Thyroid gland (tissue), 4 donors: ENCODE data around the gene GNA15. TPM values are rescaled to one million over a fixed set of nuclear protein-coding genes. Genes with fewer than 3 reads are reported as not detected.

Experiments used
- DNase-seq, 2 donors: peaks; one replicate each; pipeline ENCODE4 v3.0.0-alpha.2; 2019
- H3K27ac ChIP-seq, 3 donors: fragments of 200-600 bp; sonication (generic); 1 replicate in 2 of 3; 2 replicates in 1 of 3; pipeline ENCODE4 v1.5.1; 2016 to 2019; ENCODE audit warnings: mild to moderate bottlenecking in 1 of 3, moderate library complexity in 1 of 3
- H3K27me3 ChIP-seq: fragments of 200-600 bp; sonication (generic); one replicate; pipeline ENCODE4 v1.5.1; 2019
- H3K36me3 ChIP-seq, 2 donors: fragments of 200-600 bp; sonication (generic); one replicate each; pipeline ENCODE4 v1.5.1; 2016 to 2019
- H3K4me1 ChIP-seq, 2 donors: fragments of 200-600 bp; sonication (generic); one replicate each; pipeline ENCODE4 v1.5.1; 2017 to 2019
- H3K4me3 ChIP-seq, 3 donors: fragments of 200-600 bp; sonication (generic); replicated peaks in 1 of 3; 1 replicate in 2 of 3; 2 replicates in 1 of 3; pipeline ENCODE4 v1.5.1; 2016; ENCODE audit warnings: mild to moderate bottlenecking in 1 of 3
- H3K9me3 ChIP-seq: fragments of 200-600 bp; sonication (generic); one replicate; pipeline ENCODE4 v1.5.1; 2017
- CTCF ChIP-seq, 6 experiments: fragments of 200-600 bp in 3 of 6; fragments of 450-650 bp in 3 of 6; sonication (generic) in 3 of 6; IDR thresholded peaks; one replicate each; pipeline ENCODE4 v1.5.1; 2016 to 2019; ENCODE audit warnings: antibody characterized with exemption in 6 of 6, mild to moderate bottlenecking in 2 of 6, inconsistent platforms in 1 of 6, moderate library complexity in 1 of 6
- POLR2A ChIP-seq, 2 donors: fragments of 450-650 bp; IDR thresholded peaks; one replicate each; pipeline ENCODE4 v1.6.1; 2017; ENCODE audit warnings: antibody characterized with exemption in 2 of 2, mild to moderate bottlenecking in 2 of 2, moderate library complexity in 1 of 2
- WGBS, 2 donors: methylation state at CpG; one replicate each; pipeline ENCODE4 v1.1.5; 2017; 5-methylcytosine and 5-hydroxymethylcytosine counted together
- intact Hi-C: fragments of 100-400 bp; cut with DNase I; formaldehyde crosslinking; loops from one replicate; pipeline ENCODE4 v1.15.1; 2023
- total RNA-seq, 4 donors: library from RNA; depleted of rRNA; stranded (reverse); fragments of >200 nt; gene quantifications; one replicate each; pipeline ENCODE4 v1.2.3, GENCODE V29; 2016

GNA15 gene
- total RNA-seq, 4 donors from 2014 or later, result 0.88 to 4.6 (median 2.1) TPM

DNA sequence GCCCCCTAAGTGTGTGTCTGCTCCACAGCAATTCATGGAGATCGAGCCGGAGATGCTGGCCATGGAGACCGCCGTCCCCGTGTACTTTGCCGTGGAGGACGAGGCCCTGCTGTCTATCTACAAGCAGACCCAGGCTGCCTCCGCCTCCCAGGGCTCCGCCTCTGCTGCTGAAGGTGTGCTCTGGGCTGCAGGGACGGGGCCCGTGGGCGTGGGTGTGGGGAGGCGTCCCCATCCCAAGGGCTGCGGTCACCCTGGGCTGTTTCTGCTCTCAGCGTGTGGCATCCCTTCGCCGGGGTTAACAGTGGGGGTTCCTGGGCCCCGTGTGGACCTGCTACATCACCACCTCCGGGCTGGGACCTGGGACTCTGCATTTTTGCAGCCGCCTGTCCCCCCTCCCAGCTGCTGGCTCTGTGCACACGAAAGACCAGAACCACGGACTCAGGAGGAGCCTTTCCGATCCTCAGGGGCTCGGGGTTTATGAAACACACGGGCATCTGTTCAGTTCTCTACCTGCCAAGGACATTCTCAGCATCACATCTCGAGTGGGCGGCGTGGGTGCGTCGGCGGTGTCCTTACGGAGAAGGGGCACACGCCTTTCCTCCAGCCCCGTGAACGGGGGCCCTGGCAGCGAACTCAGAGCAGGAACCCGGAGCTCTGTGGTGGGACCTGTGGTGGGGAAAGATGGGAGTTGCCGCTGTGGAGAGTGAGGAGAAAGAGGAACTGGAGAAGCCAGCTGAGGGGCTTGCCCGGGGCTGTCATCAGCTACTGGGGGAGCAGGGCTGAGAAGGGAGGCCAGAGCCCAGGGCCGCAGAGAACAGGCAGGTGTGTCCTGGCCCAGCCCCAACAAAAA, 57.6 kb downstream of the GNA15 start:
- intact Hi-C loops, result no loop called here
- Histone ChIP-seq H3K27me3 (no peaks in the 10 kb centered on the region), H3K4me1 (no peaks in the 10 kb centered on the region), H3K4me3 (no peak overlapping the region), H3K9me3 (no peaks in the 10 kb centered on the region), H3K27ac (no peak overlapping the region), H3K36me3 (no peaks in the 10 kb centered on the region)
- DNase-seq, result no peak
- WGBS, 2 donors, result 91 to 92% methylated on average over 28 of the region's 40 CpGs
- TF ChIP-seq CTCF (IDR thresholded peaks at IDR 0.05) (no peak), POLR2A (IDR thresholded peaks at IDR 0.05) (no peak)

DNA sequence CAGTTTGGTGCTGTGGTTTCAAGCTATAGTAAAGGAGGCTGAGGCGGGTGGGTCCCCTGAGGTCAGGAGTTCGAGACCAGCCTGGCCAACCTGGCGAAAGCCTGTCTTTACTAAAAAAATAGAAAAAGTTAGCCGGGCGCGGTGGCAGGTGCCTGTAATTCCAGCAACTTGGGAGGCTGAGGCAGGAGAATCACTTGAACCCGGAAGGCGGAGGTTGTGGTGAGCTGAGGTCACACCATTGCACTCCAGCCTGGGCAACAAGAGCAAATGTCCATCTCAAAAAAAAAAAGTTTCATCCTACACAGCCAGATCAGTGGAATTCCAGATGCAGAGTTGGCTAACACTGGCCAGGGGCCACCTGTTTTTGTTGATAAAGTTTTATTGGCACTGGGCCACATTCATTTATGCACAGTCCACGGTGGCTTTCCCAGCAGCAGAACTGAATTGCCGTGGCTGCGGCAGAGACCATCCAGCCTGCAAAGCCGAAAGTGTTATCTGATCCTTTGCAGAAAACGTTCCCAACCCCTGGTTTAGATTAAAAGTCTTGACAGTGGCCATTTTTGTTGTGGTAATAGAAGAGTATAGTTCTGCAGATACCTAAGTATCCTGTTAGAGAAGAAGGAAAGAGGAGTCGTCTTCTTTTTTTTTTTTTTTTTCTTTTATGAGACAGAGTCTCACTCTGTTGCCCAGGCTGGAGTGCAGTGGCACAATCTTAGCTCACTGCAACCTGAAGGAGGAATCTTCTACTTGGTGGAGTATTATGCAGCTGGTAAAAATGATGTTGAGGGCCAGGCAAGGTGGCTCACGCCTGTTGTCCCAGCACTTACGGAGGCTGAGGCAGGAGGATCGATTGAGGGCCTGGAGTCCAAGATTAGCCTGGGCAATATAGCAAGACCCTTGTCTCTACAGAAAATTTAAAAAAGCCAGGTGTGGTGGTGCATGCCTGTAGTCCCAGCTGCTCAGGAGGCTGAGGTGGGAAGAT, 58.6 kb downstream of the GNA15 start:
- DNase-seq, result no peak
- H3K4me3 ChIP-seq, result no peak overlapping the region
- no peaks in the 10 kb centered on the region for H3K27me3 ChIP-seq
- H3K9me3 ChIP-seq, result no peaks in the 10 kb centered on the region
- intact Hi-C loops, result no loop called here
- H3K27ac ChIP-seq, result no peak overlapping the region
- no peaks in the 10 kb centered on the region for H3K4me1 ChIP-seq
- no peak for TF ChIP-seq POLR2A (IDR thresholded peaks at IDR 0.05)
- no peak for TF ChIP-seq CTCF (IDR thresholded peaks at IDR 0.05)
- WGBS, 2 donors, result 92 to 93% methylated on average over 17 of the region's 17 CpGs
- peaks cover 0 to 3% of the 10 kb centered on the region in 2 donors for H3K36me3 ChIP-seq

- TF ChIP-seq CTCF (IDR thresholded peaks at IDR 0.05) (no peak), POLR2A (IDR thresholded peaks at IDR 0.05) (no peak)
- H3K9me3 ChIP-seq, result no peaks in the 10 kb centered on the region
- DNase-seq, result no peak
- no peak overlapping the region for H3K4me3 ChIP-seq
- 91 to 98% methylated on average over 20 to 37 of the region's 42 CpGs for whole genome bisulfite sequencing, 2 donors
- intact Hi-C loops, result no loop called here
- H3K36me3 ChIP-seq, result peaks cover 0 to 3% of the 10 kb centered on the region in 2 donors
- no peaks in the 10 kb centered on the region for H3K4me1 ChIP-seq
- no peaks in the 10 kb centered on the region for H3K27me3 ChIP-seq
- no peak overlapping the region for H3K27ac ChIP-seq
Observed at GRCh38 chr19:3196064-3196932, 60.5 kb downstream of the GNA15 start.

GRCh38 chr19:3196933-3197205, 61.0 kb downstream of the GNA15 start:
- WGBS, 2 donors, result 95 to 96% methylated on average over 7 to 13 of the region's 14 CpGs
- H3K27me3 ChIP-seq, result no peaks in the 10 kb centered on the region
- DNase-seq, result no peak
- no peak overlapping the region for H3K27ac ChIP-seq
- intact Hi-C loops, result no loop called here
- TF ChIP-seq CTCF (IDR thresholded peaks at IDR 0.05) (no peak), POLR2A (IDR thresholded peaks at IDR 0.05) (no peak)
- H3K36me3 ChIP-seq, result peaks cover 0 to 3% of the 10 kb centered on the region in 2 donors
- H3K4me1 ChIP-seq, result no peaks in the 10 kb centered on the region
- no peak overlapping the region for H3K4me3 ChIP-seq
- no peaks in the 10 kb centered on the region for H3K9me3 ChIP-seq
